GM12892 (cell line): ENCODE data around the gene ADAMTS13.

ENCODE experiments used
- POLR2A ChIP-seq: IDR thresholded peaks from 2 replicates; pipeline ENCODE4 v1.6.1; 2011; ENCODE audit warnings: low read depth, low read length, control low read depth
- POLR2AphosphoS5 ChIP-seq: IDR thresholded peaks from 2 replicates; pipeline ENCODE4 v1.6.1; 2011; ENCODE audit warnings: low read depth, low read length, control low read depth

GRCh38 chr9:133441571-133441970, 19.4 kb downstream of the ADAMTS13 start:
- no peak for TF ChIP-seq POLR2AphosphoS5
- TF ChIP-seq POLR2A: no peak
